GM19035 (cell line): ENCODE results near the gene KIF20B.

Source experiments
- ATAC-seq: cut with Tn5 transposase; IDR thresholded peaks from one replicate; pipeline ENCODE4 v1.9.1; 2021; ENCODE audit not compliant: unreplicated experiment

Gene KIF20B

GRCh38 chr10:89701242-89702120 is at the start of gene KIF20B:
Gene KIF20B, plus strand, starts transcription at chr10:89701590. Its CDS starts 3,705 bp downstream, at chr10:89705295.
- peak; percentile 97 for ATAC-seq

GRCh38 chr10:89651916-89652573 is 49.3 kb upstream of the KIF20B start:
- ATAC-seq: no peak

GRCh38 chr10:89652806-89653370 is 48.5 kb upstream of the KIF20B start:
- ATAC-seq: no peak

GRCh38 chr10:89653410-89653869 is 48.0 kb upstream of the KIF20B start:
- ATAC-seq: peak; percentile 60

- no peak for ATAC-seq
Observed at GRCh38 chr10:89655722-89656121, 45.7 kb upstream of the KIF20B start.

GRCh38 chr10:89657302-89657701 is 44.1 kb upstream of the KIF20B start:
- no peak for ATAC-seq

GRCh38 chr10:89659143-89660131 is 42.0 kb upstream of the KIF20B start:
- no peak for ATAC-seq

- no peak for ATAC-seq
Observed at GRCh38 chr10:89662596-89662995, 38.8 kb upstream of the KIF20B start.

GRCh38 chr10:89663144-89663543 is 38.2 kb upstream of the KIF20B start:
- no peak for ATAC-seq

- no peak for ATAC-seq
Observed at GRCh38 chr10:89664203-89664602, 37.2 kb upstream of the KIF20B start.

- no peak for ATAC-seq
Observed at GRCh38 chr10:89665302-89665701, 36.1 kb upstream of the KIF20B start.

GRCh38 chr10:89666138-89666537 is 35.3 kb upstream of the KIF20B start:
- ATAC-seq: no peak

- no peak for ATAC-seq
Observed at GRCh38 chr10:89668386-89669071, 32.9 kb upstream of the KIF20B start.

- ATAC-seq: no peak
Observed at GRCh38 chr10:89669985-89670384, 31.4 kb upstream of the KIF20B start.

- no peak for ATAC-seq
Observed at GRCh38 chr10:89670926-89671325, 30.5 kb upstream of the KIF20B start.

GRCh38 chr10:89677341-89677740 is 24.0 kb upstream of the KIF20B start:
- ATAC-seq: no peak

GRCh38 chr10:89679986-89680385 is 21.4 kb upstream of the KIF20B start:
- no peak for ATAC-seq

GRCh38 chr10:89683883-89684282 is 17.5 kb upstream of the KIF20B start:
- no peak for ATAC-seq

- no peak for ATAC-seq
Observed at GRCh38 chr10:89684604-89685003, 16.8 kb upstream of the KIF20B start.

GRCh38 chr10:89685936-89686335 is 15.5 kb upstream of the KIF20B start:
- ATAC-seq: no peak
